AG08396 (cell line): ENCODE measurements around the gene ADCY4.

Experiments used
- DNase-seq: peaks from one replicate; pipeline ENCODE4 v3.0.0; 2012; ENCODE audit warnings: low spot score, mixed read lengths

Gene ADCY4

DNA sequence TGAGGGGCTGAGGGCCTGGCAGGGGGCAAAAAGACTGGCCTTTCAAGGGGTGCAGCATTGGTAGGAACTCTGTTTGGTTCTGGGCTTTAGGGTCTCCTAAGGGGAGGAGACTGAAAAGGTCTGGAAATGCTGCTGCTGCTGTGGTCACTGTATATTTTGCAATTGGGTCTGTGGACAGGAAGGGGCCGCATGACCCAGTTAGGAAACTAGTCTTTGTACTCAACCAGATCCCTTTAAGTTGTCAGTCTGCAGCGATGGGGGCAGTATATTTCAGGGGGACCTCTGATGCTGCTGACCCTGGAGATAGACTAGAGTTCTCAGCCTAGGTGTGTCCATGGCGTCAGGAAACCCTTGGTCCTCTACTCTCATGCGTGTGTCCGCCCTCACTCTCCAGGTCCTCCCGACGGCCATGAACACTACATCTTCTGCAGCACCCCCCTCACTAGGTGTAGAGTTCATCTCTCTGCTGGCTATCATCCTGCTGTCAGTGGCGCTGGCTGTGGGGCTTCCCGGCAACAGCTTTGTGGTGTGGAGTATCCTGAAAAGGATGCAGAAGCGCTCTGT is 19.5 kb downstream of the ADCY4 start:
- DNase-seq = no peak

DNA sequence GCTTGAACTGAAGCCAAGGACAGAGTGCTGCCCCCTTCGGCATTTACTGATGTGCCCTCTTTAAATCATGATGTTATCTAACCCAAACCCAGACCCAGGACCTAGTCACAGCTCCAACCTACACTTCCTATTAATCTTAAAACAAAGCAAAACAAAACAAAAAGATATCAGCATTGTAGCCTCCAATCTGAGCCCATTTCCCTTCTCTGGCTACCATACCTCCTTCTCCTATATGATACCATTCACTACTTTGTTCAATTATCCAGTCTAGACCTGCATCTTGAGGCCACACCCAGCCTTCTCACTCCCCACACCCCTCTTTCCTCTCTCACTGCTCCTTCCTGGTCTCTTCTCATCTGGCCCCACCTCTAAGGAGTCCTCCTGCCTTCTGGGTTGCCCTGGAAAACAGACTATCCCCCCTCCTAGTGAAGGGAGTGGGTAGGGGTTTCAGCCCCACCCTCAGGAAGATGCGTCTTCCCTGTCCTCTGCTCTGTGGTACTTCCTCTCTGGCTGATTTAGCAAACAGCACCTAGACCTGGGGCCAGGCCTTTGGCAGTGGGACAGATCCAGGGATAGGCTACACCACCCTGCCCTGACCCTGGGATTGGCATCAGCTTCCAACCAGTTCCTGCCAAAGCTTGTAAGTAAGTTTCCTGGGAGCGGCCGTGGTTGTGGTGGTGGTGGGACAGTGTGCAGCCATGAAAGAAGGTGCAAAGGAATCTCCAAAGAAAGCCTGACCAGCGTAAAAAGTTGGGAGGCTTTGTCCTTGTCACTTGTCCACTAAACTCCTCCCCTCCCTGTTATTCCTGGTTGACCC is 20.3 kb downstream of the ADCY4 start:
- no peak for DNase-seq

DNA sequence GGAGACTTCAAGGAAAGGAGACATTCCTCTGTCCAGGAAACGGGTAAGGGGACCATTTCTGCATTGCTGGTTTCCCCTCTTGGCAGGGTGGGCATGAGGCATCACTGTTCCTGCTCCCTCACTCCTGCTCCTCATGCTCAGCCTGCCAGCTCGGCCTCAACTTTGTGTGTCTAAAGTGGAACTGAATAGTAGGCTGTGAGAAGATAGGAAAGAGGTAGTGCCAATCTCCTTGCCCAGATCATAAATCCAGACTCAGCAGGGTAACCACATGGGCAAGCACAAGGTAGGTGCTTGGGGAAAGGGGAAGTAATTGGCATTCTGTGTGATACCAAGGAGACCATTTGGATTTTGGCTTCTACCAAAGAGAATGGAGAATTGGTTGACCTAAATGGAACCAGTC is 21.0 kb downstream of the ADCY4 start:
- DNase-seq = no peak

DNA sequence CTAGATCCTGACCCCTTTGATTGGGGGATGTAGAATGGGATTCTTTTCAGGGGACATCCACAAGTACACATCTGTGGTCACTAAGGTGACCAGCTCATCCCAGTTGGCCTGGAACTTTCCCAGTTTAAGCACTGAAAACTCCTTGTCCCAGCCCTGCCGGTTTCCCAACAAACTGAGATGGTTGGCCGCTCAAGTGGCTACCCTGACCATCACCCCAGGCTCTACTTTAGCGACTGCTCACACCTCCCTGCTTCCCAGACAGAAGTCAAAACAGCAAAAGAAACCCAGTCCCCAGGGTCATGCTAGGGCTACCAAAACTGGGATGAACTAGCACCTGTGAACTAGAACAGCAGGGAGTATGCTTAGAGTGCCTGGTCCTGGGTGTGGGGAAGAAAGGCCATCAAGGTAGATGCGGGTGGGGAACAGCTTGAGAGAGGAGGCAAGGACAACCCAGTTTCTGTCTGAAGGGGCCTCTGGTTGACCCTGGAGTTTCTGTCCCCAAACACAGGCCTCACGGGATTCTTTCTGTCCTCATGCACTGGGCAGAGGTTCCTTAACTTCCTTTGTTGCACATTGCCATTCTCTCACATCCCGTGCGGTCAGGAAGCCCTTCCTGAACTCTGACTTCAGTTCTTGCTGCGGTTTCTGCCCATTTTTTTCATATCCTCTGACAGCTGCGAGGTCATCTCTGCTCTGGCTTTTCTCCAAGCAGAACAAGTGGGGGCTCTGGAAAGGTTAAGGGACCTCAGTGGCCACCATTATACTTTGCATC is 21.9 kb downstream of the ADCY4 start:
- no peak for DNase-seq

DNA sequence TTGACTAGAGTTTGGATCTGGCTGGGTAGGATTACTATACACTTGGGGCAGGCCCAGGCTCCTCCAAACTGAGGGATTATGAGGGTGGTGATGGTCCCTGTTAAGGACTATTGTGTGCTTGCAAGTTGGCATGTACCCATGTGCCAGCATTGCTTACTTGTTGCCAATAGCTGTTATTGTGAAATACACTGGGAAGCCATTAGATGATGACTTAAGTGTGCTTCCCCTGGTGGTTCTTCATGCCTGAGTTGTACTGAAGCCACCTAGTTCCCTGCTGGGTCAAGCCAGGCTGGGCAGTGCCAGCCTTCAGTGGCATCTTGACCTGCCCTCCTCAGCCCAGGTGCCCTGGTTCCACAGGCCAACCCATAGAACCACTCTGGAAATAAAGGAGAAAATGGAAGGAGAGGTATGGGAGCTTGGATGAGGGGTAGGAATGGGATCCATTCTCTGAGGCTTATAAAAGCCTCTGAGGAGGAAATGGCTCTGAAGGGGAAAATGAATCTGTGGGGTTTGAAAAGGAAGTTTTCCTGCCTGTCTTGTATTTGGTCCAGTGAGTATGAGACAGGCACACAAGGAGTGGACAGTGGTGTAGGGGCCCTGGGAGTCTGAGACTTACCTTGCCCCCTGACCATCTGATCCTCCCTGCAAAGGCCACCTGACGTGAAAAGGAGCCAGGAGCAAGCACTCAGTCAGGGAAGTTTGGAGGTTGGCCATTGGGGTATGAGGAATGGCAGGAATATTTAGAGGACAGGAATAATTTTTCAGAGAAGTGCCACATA is 22.8 kb downstream of the ADCY4 start:
- no peak for DNase-seq

DNA sequence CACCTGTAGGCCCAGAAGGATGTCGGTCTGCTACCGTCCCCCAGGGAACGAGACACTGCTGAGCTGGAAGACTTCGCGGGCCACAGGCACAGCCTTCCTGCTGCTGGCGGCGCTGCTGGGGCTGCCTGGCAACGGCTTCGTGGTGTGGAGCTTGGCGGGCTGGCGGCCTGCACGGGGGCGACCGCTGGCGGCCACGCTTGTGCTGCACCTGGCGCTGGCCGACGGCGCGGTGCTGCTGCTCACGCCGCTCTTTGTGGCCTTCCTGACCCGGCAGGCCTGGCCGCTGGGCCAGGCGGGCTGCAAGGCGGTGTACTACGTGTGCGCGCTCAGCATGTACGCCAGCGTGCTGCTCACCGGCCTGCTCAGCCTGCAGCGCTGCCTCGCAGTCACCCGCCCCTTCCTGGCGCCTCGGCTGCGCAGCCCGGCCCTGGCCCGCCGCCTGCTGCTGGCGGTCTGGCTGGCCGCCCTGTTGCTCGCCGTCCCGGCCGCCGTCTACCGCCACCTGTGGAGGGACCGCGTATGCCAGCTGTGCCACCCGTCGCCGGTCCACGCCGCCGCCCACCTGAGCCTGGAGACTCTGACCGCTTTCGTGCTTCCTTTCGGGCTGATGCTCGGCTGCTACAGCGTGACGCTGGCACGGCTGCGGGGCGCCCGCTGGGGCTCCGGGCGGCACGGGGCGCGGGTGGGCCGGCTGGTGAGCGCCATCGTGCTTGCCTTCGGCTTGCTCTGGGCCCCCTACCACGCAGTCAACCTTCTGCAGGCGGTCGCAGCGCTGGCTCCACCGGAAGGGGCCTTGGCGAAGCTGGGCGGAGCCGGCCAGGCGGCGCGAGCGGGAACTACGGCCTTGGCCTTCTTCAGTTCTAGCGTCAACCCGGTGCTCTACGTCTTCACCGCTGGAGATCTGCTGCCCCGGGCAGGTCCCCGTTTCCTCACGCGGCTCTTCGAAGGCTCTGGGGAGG is 23.9 kb downstream of the ADCY4 start, which contains the start of gene LTB4R:
Gene LTB4R, plus strand, starts transcription at position 857 of the 959 bp plus-strand sequence. CDS start 4,150 bp downstream, outside the sequence.
- DNase-seq = peak; percentile 92

DNA sequence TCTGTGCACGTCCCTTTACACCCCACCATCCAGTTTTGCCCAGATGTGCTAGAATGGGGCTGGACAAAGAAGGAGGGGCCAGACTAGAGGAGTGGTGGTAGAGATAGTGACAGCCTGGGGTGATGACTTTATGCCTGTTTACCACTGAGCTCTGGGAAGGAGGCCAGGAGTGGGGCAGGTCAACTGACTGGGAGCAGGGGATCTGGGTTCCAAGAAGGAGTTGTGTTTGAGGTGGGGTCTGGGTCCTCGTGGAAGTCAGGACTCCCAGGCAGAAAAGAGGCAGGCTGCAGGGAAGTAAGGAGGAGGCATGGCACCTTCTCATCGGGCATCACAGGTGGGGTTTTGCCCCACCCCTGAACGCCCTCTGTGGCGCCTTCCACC is 24.6 kb downstream of the ADCY4 start:
- DNase-seq = no peak

DNA sequence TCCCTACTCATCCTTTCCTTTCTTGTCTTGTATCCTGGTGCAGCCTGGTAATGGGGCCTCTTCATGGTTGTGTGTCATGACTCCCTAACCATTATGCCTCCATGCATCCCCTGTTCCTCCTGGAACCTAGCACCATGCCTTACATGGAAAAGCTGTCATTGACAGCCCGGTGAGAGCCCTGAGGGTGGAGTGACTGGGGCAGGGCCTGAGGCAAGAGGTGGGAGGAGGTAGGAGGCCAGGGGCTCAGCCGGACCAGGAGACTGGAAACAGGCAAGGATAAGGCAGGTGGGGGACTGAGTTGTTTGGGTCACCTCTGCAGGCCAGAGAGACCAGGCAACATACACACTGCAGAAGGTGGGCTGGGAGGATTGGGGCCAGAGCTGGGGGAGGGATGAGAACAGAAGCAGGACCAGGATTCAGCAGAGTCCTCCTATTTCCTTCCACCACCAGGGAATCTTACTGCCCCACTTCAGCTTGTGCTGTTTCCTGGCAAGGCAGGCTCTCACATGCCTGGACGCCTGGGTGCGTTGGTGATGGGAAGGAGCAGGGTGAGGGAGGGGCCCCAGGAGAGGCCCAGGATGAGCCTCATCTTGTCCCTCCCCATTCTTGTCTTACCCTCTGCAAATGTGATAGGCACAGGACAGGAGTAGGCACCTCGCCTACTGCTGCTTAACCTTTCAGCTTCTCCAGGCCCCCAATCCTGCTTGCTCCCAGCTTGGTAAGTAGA is 25.2 kb downstream of the ADCY4 start, which contains the start of gene LTB4R2:
Gene LTB4R2, plus strand, starts transcription at position 603 of the 727 bp plus-strand sequence. CDS start 525 bp downstream, outside the sequence.
- no peak for DNase-seq

DNA sequence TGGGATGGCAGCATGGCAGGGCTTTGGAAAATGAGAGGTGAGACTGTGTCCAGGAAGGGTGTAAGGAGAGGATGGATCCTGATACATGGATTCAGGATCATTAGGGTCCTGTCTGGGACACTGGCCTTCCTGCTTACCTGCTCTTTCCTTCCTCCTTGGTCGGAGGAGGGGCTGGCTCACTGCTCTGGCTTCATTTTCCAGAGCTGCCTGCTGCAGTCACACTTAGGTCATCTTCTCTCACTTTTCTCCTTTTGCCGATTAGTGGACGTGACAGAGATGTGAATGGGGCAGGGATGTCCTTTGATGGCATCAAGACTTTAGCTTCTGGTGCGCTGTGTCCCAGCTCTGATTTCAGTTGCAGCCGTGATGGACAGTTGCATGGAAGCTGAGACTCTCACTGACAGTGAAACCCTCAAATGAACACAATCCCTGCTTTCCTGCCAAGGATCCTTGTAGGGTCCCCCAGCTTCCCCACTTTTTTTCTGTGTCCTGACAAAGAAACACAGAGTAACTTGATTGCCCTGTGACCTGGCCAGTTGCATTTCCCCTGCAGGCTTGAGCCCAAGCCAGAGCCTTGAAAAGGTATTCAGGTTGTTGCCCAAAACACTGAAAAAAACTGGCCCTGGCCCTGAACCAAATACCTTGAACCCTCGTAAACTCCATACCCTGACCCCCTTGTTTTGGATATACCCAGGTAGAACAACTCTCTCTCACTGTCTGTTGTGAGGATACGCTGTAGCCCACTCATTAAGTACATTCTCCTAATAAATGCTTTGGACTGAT is 26.3 kb downstream of the ADCY4 start:
- no peak for DNase-seq

DNA sequence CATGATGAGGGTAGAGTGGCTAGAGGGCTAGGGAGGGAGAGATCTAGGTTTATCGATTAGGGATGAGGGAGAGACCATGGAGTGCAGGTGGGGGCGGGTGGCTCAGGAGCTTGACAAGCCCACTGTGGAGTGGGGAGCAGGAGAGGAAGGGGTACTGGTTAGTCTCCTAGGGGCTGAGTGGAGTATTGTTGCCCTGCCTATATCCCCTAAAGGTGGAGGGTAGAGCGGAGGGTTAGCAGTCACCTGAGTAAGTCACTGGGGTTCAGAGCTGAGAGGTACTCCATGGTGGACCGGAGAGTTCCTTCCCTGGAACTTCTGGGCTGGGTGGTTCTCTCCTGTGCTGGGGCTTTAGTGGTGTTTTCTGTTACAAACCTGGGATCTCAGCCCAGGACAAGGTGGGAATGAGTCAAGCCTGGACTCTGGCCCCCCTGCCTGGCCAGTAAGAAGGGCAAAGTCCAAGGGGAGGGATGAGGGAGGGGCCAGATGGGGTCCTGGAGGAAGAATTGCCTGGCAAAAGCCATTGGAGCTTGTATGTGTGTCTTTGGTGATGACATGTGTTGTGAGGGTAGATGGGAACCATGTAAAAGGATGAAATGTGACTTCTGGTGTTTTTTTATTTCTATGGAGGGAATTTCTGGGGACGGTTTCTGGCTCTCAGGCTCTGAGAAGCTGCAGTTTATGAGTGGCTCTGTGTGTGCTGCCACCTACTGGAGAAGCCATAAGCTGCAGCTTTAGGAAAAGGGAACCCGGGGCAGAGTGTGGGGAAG is 27.1 kb downstream of the ADCY4 start, which contains the start of gene CIDEB:
Gene CIDEB, minus strand, starts transcription at position 403 of the 767 bp plus-strand sequence. Its CDS starts 119 bp downstream, at position 284.
- peak; percentile 80 for DNase-seq

DNA sequence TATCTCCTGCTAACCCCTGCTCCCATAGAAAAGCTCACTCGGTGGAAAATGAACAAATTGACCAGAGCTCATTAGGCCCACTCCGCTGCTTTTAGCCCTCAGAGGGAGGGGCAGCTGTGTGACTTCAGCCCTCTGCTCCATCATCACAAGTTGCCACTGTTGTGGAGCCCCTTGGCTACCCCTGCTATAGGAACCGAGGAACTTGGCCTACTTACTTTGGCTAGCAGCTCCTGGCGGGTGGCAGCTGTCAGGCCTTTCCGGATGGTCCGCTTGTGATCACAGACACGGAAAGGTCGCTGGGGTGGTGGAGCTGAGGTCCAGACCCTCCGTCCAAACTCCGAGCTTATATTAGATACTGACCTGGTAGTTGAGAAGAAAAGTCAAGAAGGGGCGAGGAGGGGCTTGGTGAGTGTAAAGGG is 27.7 kb downstream of the ADCY4 start:
- DNase-seq = no peak

DNA sequence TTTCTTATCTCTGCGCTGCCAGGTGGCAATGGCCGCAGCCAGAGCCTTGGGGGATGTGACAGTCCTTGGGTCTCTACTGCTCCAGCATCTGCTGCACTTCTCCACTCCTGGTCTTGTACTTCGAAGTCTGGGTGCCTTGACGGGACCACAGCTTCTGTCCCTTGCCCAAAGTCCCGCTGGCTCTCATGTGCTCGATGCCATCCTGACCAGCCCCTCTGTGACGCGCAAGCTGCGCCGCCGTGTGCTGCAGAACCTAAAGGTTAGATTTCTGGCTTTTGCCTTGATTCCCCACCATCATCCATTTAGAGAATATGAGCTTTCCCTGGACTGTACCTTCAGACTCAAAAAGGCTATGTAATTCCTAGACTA is 30.9 kb downstream of the ADCY4 start:
- no peak for DNase-seq

DNA sequence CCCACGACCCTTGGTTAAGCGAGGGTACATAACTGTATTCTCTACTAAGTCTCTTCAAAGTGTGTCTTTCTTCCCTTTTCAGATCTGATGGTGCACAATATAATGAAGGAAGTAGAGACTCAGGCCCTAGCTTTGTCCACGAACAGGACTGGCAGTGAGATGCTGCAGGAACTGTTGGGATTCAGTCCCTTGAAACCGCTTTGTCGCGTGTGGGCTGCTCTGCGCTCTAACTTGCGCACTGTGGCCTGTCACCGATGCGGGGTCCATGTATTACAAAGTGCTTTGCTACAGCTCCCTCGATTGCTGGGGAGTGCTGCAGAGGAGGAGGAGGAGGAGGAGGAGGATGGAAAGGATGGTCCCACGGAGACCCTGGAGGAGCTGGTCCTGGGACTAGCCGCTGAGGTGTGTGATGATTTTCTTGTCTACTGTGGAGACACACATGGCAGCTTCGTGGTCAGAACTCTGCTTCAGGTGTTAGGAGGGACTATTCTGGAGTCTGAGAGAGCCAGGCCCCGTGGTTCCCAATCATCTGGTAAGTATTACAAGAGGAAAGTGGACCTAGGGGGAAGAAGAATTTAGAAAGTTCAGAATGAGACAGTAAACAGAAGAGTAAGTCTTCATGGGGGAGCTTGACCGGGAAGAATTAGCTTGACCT is 34.4 kb downstream of the ADCY4 start:
- DNase-seq = no peak

DNA sequence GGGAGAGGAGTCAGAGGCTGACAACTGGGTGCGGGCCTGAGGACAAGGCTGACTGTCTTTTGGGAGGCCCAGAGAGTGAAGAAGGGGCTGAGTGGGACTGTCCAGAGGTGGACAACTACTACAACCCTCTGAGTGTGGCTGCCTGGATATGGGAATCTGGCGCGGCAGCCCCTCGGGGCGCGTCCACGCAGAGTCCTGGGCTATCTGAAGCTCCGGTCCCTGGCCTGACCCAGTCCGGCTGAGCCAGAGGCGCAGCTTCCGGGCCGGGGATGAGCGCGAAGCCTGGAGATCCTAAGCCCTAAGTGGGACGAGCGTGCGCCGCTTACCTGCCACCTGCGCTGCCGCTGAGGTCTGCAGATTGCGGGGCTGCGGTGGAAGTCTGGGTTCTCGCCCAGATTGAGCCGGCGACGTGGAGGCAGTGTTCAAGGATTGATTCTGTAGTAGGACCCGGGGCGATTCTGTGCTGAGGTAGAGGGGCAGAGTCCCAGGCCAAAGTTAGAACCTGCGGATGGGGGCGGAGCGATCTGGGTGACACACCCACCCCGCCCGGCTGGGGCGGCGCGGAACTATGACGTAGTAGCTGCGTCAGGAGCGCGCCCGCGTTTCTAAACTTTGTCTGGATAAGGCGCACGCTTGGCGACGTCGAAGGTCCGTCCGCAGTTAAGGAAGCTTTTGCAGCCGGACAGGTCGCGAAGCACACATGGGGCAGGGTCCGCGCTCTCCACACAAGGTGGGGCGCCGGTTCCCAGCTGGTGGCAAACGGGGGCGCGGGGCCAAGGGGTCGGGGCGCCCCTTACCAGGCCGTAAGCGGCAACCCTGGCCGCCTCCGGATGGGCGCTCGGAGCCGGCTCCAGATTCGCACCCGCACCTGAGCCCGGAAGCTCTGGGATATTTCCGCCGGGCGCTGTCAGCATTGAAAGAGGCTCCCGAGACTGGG is 35.3 kb downstream of the ADCY4 start, which contains the start of the genes DHRS1 and NOP9:
Gene DHRS1, minus strand, starts transcription at position 526 of the 937 bp plus-strand sequence. CDS start 674 bp downstream, outside the sequence.
Gene NOP9, plus strand, starts transcription at position 596 of the 937 bp plus-strand sequence. Its CDS starts 105 bp downstream, at position 701.
- DNase-seq = peak; percentile 96

DNA sequence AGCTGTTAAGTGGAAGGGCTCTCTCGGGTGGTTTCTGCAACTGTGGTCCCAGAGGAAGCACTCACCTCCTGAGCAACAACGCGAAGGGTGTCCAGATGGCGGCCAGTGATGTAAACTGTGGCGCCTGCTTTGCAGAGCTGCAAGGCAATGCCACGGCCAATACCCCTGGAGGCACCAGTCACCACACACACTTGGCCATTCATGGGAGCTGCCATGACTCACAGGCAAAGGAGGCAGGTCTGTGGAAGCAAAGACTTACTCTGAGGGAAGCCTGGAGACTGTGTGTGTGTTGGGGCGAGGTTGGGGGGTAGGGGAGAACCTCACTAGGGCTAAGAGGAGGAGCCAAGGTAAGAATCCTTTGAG is 36.0 kb downstream of the ADCY4 start:
- DNase-seq = peak; percentile 87

DNA sequence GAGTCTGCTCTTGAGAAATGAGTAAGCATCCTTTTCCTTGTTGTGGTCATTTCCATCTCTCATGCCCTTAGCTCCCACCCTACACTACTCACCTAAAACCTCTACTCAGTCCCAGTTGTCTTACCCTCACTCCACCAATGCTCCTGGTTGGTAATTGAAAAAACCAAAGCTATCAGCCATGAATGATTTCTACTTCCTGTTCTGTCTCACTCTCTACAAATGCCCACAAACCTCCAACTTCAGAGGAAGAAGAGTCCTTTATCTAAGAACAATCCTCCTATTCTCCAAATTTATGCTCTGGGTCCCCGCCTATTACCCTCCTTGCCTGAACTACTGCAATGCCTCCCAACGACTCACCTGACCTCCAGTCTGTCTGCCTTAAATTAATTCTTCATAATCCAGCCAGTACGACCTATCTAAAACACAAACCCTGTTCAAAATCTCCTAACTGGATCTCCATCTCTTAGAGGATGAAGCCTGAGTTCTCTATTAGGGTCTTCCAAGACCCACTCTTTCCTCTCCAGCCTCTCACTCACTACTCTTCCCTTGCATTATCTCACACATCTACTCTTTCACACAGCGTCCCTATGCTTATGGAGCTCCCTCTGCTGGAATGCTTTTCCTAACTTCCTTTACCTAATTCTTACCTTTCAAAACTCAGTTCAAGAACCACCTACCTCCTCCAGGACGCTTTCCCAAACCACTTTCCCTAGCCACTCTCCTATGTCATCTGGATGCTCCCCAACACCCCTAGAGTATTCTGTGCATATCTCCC is 37.5 kb downstream of the ADCY4 start:
- no peak for DNase-seq
